HG03575 (cell line): ENCODE results near the gene MAPK8IP2.
A peak's percentile ranks its signal among the peaks of the same experiment; 100 is the strongest.

ENCODE experiments used
- ATAC-seq: cut with Tn5 transposase; IDR thresholded peaks from one replicate; pipeline ENCODE4 v1.9.1; 2021; ENCODE audit not compliant: unreplicated experiment, insufficient number of reproducible peaks, low FRiP score; ENCODE audit errors: extremely low read depth

The MAPK8IP2 gene

GRCh38 chr22:50573491-50574382 lies 26.9 kb upstream of the MAPK8IP2 start:
- no peak for ATAC-seq

GRCh38 chr22:50574383-50574755 lies 26.2 kb upstream of the MAPK8IP2 start:
- no peak for ATAC-seq

DNA sequence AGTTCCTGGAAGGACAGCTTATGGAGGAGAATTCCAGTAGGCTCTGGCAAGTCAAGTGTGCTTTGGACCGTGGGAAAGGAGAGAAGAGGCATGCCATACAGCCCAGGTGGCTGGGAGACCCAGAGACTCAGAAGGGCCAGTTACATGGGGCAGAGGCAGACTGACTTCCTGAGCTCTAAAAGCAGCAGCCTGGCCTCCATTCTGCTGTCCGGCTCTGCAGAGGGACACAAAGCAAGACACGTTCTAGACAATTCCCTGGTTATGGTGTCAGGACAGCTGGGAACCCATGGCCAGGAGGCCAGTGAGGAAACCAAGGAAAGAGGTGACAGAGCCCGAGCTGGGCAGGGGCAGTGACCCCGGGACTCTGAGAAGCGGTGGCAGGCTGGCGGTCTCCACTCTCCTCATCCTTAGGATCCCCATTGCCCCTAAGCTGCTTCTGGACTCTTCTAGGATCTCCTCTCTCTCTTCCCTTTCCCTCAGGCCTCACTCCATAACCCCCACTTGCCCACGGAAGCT lies 25.1 kb upstream of the MAPK8IP2 start:
- no peak for ATAC-seq

DNA sequence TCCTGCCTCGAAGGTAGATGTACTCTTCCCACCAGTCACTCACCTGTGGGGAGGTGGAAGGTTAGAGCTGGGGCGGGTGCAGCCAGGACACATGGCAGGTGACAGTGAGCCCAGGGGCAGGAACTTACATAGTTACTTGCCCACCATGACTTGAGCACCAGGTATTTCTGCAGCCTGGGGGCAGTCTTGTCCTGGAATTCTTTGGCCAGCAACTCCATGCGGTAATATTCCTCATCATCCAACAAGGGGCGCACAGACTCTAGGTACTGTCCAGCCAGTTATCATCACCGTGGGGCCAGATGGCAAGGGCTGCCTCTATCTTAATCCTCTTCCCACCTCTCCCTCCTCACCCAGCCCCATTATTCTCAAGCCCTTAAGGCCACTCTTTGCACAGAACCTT lies 24.5 kb upstream of the MAPK8IP2 start:
- ATAC-seq: no peak

- ATAC-seq: no peak
These were observed 23.5 kb upstream of the MAPK8IP2 start for GRCh38 chr22:50576806-50577696.

DNA sequence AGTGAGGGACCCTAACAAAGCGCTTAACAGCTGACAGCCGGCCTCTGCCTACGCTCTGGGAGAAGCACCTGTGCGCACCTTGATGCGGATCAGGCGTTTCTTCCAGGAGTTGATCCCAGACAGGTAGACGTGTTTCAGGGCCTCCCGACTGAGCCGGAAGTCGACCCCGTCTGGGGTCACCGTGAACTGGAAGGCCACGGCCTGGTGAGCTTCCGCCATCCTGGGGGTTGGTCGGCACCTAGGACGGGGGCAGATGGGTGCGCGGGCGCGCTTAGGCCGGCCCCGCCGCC lies 23.0 kb upstream of the MAPK8IP2 start:
- ATAC-seq: no peak

- no peak for ATAC-seq
These were observed 22.4 kb upstream of the MAPK8IP2 start, which contains the start of gene CPT1B for GRCh38 chr22:50577987-50578775. CPT1B (minus strand) TSS chr22:50578427; CDS start chr22:50577915, 512 bp downstream.

- ATAC-seq: no peak
These were observed 21.8 kb upstream of the MAPK8IP2 start for GRCh38 chr22:50578776-50579310.

DNA sequence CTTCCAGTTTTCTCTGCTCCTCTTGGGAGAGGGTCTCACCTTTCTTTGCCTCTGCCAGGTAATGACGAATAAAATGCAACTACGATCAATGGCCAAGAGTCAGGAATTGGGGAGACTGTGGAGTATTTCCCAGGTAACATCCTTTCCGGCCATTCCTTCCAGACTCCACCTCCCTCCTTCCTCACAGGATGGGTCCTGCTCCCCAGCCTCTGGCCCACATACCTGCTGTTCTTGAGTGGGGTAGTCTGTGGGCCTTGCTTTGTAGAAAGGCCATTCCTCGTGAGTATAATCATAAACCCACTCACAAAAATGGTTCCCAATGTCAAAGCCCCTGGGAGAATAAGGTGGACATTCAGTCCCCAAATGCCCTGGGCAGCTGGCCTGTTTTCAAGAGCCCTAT lies 20.8 kb upstream of the MAPK8IP2 start:
- no peak for ATAC-seq

- ATAC-seq: no peak
These were observed 19.3 kb upstream of the MAPK8IP2 start for GRCh38 chr22:50581031-50581949.

DNA sequence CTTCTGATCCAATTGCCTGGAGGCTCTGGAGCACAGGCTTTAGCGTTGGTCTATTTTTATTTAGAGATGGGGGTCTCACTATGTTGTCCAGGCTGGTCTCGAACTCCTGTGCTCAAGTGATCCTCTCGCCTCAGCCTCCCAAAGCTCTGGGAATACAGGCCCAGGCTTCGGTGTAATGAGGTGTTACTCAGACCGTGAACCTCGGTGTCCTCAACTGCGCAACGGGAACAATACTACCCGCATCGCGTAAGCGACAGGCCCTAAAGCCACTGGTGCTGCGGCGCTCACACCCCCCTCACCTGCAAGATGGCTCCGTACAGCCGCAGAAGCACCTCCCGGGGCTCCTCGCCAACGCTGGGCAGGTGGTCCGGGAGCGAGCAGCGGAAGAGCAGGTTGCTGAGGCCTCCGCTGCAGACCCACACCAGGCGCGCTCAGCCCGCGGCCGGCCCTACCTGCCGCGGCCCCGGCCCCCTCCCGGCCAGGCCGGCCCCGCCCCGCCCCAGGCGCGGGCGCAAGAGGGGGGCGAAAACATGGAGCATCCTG lies 18.6 kb upstream of the MAPK8IP2 start:
- ATAC-seq: no peak

- peak; percentile 49 for ATAC-seq
These were observed 17.9 kb upstream of the MAPK8IP2 start, which contains the start of gene CHKB for GRCh38 chr22:50582493-50583293. CHKB (minus strand) TSS chr22:50582849; CDS start chr22:50582781, 68 bp downstream.

- ATAC-seq: no peak
These were observed 17.2 kb upstream of the MAPK8IP2 start for GRCh38 chr22:50583294-50583861.

DNA sequence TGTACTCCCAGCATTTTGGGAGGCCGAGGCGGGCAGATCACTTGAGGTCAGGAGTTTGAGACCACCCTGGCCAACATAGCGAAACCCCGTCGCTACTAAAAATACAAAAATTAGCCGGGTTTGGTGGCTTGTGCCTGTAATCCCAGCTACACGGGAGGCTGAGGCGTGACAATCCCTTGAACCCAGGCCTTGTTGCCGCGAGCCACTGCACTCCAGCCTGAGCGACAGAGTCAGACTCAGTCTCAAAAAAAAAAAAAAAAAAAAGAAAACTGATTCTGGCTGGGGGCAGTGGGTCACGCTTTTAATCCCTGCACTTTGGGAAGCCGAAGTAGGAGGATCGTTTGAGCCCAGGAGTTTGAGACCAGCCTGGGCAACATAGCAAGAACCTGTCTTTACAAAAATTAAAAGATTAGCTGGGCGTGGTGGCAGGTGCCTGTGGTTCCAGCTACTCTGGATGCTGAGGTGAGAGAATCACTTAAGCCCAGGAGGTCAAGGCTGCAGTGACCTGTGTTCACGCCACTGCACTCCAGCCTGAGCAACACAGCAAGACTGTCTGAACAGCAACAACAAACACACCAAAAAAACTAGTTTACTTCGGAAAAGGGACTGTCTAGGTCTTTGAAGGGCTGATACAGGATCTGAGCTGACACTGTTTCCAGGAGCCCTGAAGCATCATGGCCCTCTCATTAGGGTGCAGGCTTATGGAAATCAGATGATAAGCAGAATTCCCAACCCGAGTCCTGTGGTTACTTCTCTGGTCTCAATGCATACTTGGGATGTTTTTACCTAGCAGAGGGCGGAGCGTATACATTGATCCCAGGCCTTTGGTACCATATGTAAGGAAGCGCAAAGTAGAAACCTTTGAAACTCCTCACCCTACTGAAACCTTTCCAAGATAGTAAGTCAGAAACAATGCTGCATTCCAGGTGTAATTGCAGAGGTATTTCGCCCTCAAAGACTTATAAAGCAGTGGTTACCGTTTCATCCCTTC lies 16.2 kb upstream of the MAPK8IP2 start:
- ATAC-seq: no peak

DNA sequence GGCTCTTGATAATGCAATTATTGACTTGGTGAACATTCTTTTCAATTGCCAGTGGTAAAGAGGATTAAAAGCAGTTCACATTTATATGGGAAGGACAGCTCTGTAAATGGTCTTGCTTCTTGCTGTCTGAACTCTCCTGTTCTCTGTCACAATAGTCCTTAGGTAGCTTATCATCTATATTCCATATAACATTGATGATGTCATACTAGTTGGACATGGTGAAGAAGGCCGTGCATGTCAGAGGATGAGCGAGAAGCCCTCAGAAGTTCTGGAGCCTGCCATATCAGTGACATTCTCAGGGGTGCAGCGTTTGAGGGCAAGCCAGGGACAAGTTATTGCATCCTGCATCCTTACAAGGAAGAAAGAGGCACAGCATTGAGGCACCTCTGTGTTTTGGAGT lies 15.4 kb upstream of the MAPK8IP2 start:
- no peak for ATAC-seq
